Measurements from ENCODE around the gene MPO. TPM values are rescaled to one million over a fixed set of nuclear protein-coding genes. Genes with fewer than 3 reads are reported as not detected.

The MPO gene
- total and polyA plus RNA-seq, 2 of the 8 experiments (the other 6 are each of a cell fraction or from before 2014, with no cell fraction given) = 0.06 to 0.74 TPM

GRCh38 chr17:58280480-58281217 is at the start of gene MPO (continued):
- TF ChIP-seq KDM1A (IDR thresholded peaks at IDR 0.05; ENCODE audit: borderline replicate concordance, low read length) = no peak
- TF ChIP-seq TBP (IDR thresholded peaks at IDR 0.05; ENCODE audit: low read depth, low read length) = no peak
- TF ChIP-seq TEAD4 (IDR thresholded peaks at IDR 0.05; ENCODE audit: low read depth, low read length) = no peak
- no peak for TF ChIP-seq SP4 (IDR thresholded peaks at IDR 0.05; ENCODE audit: low read length)
